ENCODE data around the gene PLK2.

DNA sequence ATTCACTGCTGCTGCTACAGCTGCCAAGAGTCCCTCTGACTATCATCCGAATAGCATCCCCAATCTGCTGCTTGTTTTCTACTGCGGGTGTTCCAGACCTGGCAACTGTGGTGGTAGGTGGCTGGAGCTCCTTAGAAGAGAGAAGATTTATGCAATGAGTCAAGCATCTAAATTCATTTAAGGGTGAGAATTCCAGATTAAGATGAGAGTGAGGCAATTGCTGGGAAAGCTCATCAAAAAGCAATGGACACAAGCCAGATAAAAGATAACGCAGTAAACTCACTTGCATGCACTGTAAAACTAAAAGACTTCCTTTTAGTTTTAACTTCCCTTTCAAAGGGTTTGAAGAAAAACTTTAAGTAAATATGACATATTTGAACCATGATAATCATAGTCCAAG lies 3.9 kb downstream of the PLK2 start:
- TF ChIP-seq POLR2AphosphoS5 (IDR thresholded peaks at IDR 0.05; ENCODE audit: low read depth, low read length) (no peak), TAF1 (IDR thresholded peaks at IDR 0.05; ENCODE audit: borderline replicate concordance, insufficient read depth, low read length) (no peak)
- TF ChIP-seq, protein P1, sequence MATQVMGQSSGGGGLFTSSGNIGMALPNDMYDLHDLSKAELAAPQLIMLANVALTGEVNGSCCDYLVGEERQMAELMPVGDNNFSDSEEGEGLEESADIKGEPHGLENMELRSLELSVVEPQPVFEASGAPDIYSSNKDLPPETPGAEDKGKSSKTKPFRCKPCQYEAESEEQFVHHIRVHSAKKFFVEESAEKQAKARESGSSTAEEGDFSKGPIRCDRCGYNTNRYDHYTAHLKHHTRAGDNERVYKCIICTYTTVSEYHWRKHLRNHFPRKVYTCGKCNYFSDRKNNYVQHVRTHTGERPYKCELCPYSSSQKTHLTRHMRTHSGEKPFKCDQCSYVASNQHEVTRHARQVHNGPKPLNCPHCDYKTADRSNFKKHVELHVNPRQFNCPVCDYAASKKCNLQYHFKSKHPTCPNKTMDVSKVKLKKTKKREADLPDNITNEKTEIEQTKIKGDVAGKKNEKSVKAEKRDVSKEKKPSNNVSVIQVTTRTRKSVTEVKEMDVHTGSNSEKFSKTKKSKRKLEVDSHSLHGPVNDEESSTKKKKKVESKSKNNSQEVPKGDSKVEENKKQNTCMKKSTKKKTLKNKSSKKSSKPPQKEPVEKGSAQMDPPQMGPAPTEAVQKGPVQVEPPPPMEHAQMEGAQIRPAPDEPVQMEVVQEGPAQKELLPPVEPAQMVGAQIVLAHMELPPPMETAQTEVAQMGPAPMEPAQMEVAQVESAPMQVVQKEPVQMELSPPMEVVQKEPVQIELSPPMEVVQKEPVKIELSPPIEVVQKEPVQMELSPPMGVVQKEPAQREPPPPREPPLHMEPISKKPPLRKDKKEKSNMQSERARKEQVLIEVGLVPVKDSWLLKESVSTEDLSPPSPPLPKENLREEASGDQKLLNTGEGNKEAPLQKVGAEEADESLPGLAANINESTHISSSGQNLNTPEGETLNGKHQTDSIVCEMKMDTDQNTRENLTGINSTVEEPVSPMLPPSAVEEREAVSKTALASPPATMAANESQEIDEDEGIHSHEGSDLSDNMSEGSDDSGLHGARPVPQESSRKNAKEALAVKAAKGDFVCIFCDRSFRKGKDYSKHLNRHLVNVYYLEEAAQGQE (IDR thresholded peaks at IDR 0.05; ENCODE audit: insufficient read depth in 1 of 2, low read depth in 2 of 2, low read length in 2 of 2), result no peak

All from PFSK-1 (cell line).